ENCODE measurements around the gene KIF5B.

DNA sequence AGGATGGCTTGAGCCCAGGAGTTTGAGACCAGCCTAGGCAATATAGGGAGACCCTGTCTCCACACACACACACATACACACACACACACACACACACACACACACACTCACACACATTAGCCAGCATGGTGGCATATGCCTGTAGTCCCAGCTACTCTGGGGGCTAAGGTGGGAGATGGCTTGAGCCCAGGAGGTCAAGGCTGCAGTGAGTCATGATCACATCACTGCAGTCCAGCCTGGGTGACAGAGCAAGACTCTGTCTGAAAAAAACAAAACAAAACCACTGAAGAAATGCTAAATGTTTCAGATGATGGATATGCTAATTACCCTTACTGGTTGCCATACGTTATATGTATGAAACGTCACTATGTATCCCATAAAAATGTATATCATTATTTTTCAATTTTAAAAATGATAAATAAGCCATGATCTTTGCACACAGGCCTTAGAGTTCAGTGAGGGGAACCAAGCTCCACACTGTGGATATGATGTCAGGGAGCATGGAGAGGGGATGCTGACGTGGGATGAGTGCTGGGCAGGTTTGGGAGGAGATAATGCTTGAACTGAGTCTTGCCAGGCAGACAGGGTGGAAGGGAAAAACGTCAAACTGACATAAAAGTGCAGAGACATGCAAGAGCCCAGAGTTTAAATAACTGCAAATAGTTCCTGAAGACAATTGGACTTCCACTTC lies 81.6 kb downstream of the KIF5B start:
- TF ChIP-seq, protein P1, sequence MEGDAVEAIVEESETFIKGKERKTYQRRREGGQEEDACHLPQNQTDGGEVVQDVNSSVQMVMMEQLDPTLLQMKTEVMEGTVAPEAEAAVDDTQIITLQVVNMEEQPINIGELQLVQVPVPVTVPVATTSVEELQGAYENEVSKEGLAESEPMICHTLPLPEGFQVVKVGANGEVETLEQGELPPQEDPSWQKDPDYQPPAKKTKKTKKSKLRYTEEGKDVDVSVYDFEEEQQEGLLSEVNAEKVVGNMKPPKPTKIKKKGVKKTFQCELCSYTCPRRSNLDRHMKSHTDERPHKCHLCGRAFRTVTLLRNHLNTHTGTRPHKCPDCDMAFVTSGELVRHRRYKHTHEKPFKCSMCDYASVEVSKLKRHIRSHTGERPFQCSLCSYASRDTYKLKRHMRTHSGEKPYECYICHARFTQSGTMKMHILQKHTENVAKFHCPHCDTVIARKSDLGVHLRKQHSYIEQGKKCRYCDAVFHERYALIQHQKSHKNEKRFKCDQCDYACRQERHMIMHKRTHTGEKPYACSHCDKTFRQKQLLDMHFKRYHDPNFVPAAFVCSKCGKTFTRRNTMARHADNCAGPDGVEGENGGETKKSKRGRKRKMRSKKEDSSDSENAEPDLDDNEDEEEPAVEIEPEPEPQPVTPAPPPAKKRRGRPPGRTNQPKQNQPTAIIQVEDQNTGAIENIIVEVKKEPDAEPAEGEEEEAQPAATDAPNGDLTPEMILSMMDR (conservative IDR thresholded peaks at IDR 0.05; ENCODE audit: low read depth in 2 of 2) = no peak
- no peak for TF ChIP-seq POLR2AphosphoS5 (IDR thresholded peaks at IDR 0.05; ENCODE audit: low read depth)

Data from GM23338 (cell line).